Measurements from ENCODE around the gene SUGT1.
"Not testable (repeated sequence)": the region's sequence is repeated elsewhere in the genome, so short reads cannot be mapped to it uniquely, and the experiment has no call there.

SUGT1 gene

GRCh38 chr13:52664272-52664671 is 11.6 kb downstream of the SUGT1 start:
- FAIRE-seq (no peak), DNase-seq (ENCODE audit: insufficient read length, low spot score) (no peak)

- DNase-seq (ENCODE audit: insufficient read length, low spot score) (no peak), FAIRE-seq (no peak)
These were observed 12.7 kb downstream of the SUGT1 start for GRCh38 chr13:52665325-52665724.

- DNase-seq (ENCODE audit: insufficient read length, low spot score) (no peak), FAIRE-seq (no peak)
These were observed 17.0 kb downstream of the SUGT1 start for GRCh38 chr13:52669677-52670076.

- FAIRE-seq, result no peak
These were observed 18.1 kb downstream of the SUGT1 start for GRCh38 chr13:52670726-52671125.

GRCh38 chr13:52673465-52673864 is 20.8 kb downstream of the SUGT1 start:
- DNase-seq (ENCODE audit: insufficient read length, low spot score) (no peak), FAIRE-seq (no peak)

More at GRCh38 chr13:52670726-52671125, 18.1 kb downstream of the SUGT1 start:
- no peak for DNase-seq (ENCODE audit: insufficient read length, low spot score)

- DNase-seq (ENCODE audit: insufficient read length, low spot score) (no peak), FAIRE-seq (no peak)
These were observed 25.2 kb downstream of the SUGT1 start for GRCh38 chr13:52677823-52678222.

GRCh38 chr13:52685806-52686205 is 33.2 kb downstream of the SUGT1 start:
- DNase-seq (ENCODE audit: insufficient read length, low spot score); FAIRE-seq: not testable (repeated sequence)

- FAIRE-seq (no peak), DNase-seq (ENCODE audit: insufficient read length, low spot score) (no peak)
These were observed 33.7 kb downstream of the SUGT1 start for GRCh38 chr13:52686376-52686775.

GRCh38 chr13:52695856-52696255 is 43.2 kb downstream of the SUGT1 start:
- no peak for FAIRE-seq

GRCh38 chr13:52696566-52696965 is 43.9 kb downstream of the SUGT1 start:
- DNase-seq (ENCODE audit: insufficient read length, low spot score), result no peak
- no peak for FAIRE-seq

More at GRCh38 chr13:52695856-52696255, 43.2 kb downstream of the SUGT1 start:
- DNase-seq (ENCODE audit: insufficient read length, low spot score), result no peak

- DNase-seq (ENCODE audit: insufficient read length, low spot score), result no peak
- FAIRE-seq, result no peak
These were observed 49.3 kb downstream of the SUGT1 start for GRCh38 chr13:52701728-52702465.

GRCh38 chr13:52703482-52703881 is 50.8 kb downstream of the SUGT1 start:
- FAIRE-seq (no peak), DNase-seq (ENCODE audit: insufficient read length, low spot score) (no peak)

GRCh38 chr13:52706081-52706480 is 53.4 kb downstream of the SUGT1 start:
- DNase-seq (ENCODE audit: insufficient read length, low spot score), result no peak
- no peak for FAIRE-seq

GRCh38 chr13:52707375-52707774 is 54.7 kb downstream of the SUGT1 start:
- DNase-seq (ENCODE audit: insufficient read length, low spot score) (no peak), FAIRE-seq (no peak)

GRCh38 chr13:52708266-52708665 is 55.6 kb downstream of the SUGT1 start:
- not testable (repeated sequence) for FAIRE-seq; DNase-seq (ENCODE audit: insufficient read length, low spot score)

GRCh38 chr13:52711286-52711685 is 58.6 kb downstream of the SUGT1 start:
- no peak for FAIRE-seq
- DNase-seq (ENCODE audit: insufficient read length, low spot score), result no peak

- FAIRE-seq, result no peak
These were observed 59.7 kb downstream of the SUGT1 start for GRCh38 chr13:52712385-52712784.

GRCh38 chr13:52713894-52714293 is 61.3 kb downstream of the SUGT1 start:
- no peak for DNase-seq (ENCODE audit: insufficient read length, low spot score)
- no peak for FAIRE-seq

More at GRCh38 chr13:52712385-52712784, 59.7 kb downstream of the SUGT1 start:
- DNase-seq (ENCODE audit: insufficient read length, low spot score), result no peak

GRCh38 chr13:52720904-52721303 is 68.3 kb downstream of the SUGT1 start:
- not testable (repeated sequence) for FAIRE-seq; DNase-seq (ENCODE audit: insufficient read length, low spot score)

GRCh38 chr13:52721356-52721755 is 68.7 kb downstream of the SUGT1 start:
- not testable (repeated sequence) for FAIRE-seq; DNase-seq (ENCODE audit: insufficient read length, low spot score)

- FAIRE-seq (no peak), DNase-seq (ENCODE audit: insufficient read length, low spot score) (no peak)
These were observed 70.5 kb downstream of the SUGT1 start for GRCh38 chr13:52723181-52723580.

GRCh38 chr13:52725302-52725701 is 72.7 kb downstream of the SUGT1 start:
- FAIRE-seq (no peak), DNase-seq (ENCODE audit: insufficient read length, low spot score) (no peak)

GRCh38 chr13:52726258-52726657 is 73.6 kb downstream of the SUGT1 start:
- no peak for DNase-seq (ENCODE audit: insufficient read length, low spot score)
- FAIRE-seq, result no peak

Data from HTR-8/SVneo (cell line).